ENCODE data around the gene SGCD.

- TF ChIP-seq POLR2AphosphoS5 (IDR thresholded peaks at IDR 0.05) (no peak), POLR2A (IDR thresholded peaks at IDR 0.05) (no peak)
- TF ChIP-seq, protein P1, sequence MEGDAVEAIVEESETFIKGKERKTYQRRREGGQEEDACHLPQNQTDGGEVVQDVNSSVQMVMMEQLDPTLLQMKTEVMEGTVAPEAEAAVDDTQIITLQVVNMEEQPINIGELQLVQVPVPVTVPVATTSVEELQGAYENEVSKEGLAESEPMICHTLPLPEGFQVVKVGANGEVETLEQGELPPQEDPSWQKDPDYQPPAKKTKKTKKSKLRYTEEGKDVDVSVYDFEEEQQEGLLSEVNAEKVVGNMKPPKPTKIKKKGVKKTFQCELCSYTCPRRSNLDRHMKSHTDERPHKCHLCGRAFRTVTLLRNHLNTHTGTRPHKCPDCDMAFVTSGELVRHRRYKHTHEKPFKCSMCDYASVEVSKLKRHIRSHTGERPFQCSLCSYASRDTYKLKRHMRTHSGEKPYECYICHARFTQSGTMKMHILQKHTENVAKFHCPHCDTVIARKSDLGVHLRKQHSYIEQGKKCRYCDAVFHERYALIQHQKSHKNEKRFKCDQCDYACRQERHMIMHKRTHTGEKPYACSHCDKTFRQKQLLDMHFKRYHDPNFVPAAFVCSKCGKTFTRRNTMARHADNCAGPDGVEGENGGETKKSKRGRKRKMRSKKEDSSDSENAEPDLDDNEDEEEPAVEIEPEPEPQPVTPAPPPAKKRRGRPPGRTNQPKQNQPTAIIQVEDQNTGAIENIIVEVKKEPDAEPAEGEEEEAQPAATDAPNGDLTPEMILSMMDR (IDR thresholded peaks at IDR 0.05): no peak
These were observed 307.3 kb downstream of the SGCD start for GRCh38 chr5:156634301-156634700.
